Suppressor macrophage treated with lipopolysaccharide for 1 hour (primary cell): ENCODE data around the gene CTF1.
A peak's percentile ranks its signal among the peaks of the same experiment; 100 is the strongest.

Experiments used
- DNase-seq, 3 donors: peaks; one replicate each; pipeline ENCODE4 v3.0.0-alpha.2; 2020 to 2022

CTF1 gene

GRCh38 chr16:30910427-30911029, 14.1 kb downstream of the CTF1 start:
- DNase-seq = no peak

DNA sequence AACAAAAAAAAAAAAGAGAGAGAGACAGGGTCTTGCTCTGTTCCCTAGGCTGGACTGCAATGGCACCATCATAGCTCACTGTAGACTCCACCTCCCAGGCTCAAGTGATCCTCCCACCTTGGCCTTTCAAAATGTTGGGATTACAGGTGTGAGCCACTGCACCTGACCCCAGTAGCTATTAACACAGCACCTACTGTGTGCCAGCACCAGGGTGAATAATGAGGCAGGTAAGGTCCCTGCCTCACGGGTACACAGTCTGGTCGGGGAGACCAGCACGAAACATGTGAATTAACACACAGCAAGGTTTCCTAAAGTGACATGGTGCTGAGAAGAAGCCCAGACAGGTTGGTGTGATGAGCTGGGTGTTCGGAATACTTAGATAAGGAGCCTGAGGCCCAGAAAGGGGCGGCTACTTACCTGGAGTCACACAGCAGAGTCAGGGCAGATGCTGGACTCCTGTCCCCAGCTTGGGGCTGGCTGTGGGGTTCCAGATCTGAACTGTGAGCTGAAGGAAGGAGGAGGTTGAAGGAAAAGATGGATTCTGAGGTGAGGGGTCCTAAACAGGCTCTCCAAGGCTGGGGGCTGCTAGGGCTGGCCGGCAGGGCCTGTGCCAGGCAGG, 16.5 kb downstream of the CTF1 start:
- DNase-seq = no peak

- DNase-seq = no peak
Observed at GRCh38 chr16:30914830-30915229, 18.4 kb downstream of the CTF1 start.

DNA sequence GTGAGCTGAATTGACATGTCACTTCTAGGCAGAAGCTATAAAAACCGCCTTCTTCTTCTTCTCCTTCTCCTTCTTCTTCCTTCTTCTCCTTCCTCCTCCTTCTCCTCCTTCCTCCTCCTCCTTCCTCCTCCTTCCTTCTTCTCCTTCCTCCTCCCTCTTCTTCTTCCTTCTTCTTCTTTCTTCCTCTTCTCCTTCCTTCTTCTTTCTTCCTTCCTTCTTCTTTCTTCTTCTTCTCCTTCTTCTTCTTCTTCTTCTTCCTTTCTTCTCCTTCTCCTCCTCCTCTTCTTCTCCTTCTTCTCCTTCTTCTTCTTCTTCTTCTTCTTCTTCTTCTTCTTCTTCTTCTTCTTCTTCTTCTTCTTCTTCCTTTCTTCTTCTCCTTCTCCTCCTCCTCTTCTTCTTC, 22.2 kb downstream of the CTF1 start:
- no peak for DNase-seq

- no peak for DNase-seq
Observed at GRCh38 chr16:30920891-30921290, 24.5 kb downstream of the CTF1 start.

DNA sequence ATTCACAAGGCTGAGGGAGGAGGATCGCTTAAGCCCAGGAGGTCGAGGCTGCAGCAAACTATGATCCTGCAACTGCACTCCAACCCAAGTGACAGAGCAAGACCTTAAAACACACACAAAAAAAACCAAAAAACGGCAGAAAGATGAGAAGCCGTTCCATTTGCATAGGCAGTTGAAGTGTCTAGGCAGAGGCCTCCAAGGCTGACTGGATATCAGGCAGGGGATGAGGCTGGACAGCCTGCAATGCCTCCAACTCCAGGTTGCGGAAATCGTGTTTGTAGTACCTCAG, 25.0 kb downstream of the CTF1 start:
- no peak for DNase-seq

DNA sequence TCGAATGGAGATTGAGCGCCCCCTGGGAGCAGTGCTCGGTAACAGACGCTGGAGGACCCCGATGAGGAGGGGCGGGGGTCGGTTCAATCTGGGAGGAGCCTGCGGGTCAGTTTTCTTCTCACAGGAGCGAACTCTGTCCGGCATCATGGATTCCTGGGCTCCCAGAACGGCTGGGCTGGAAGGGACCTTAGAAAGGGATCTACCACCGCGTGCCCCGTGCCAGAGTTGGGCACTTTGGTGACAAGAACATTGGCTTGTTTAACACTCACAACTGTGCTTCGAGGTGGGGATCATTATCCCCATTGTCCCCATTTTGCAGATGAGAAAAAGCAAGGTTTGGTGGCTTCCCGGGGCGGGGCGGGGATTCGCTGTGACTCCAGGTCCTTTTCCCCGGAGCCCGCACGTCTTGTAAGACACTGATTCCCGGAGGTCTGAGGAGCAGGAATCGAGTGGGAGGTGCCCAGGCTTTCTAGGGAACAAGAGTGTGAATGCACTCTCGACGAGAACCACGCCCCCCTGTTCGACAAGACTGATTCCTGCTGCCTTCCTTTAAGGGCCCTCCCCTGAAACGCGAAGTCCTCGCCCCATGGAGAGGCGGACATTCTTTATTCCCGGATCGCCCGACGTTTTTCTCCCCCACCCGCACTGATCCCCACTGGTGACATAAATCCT, 25.5 kb downstream of the CTF1 start:
- peak; percentile 89 to 91 (median 90) for DNase-seq

DNA sequence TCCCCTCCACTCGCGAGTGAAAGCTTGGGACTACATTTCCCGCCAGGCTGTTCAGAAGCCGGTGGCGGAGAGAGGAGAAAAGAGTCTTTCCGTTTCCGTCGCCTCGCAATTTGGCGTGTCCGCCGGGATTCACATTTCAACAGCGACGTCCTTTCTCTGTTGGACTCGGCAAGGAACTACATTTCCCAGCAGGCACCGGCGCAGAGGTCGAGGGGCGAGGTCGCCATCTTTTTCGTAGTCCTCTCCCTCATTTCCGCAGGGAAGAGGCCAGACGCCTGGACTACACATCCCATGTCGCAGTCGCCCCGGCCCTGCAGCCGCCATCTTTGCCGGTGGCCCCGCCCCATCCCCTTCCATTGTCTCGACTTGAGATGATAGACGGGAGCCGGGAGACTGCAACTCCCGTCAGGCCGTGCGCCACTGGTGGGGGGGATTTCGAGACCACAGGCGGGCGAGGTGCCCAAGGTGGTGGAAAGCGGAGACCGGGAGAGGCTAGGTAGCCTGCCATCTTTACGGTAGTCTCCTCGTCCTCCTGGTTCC, 26.1 kb downstream of the CTF1 start:
- peak; percentile 99 to 100 (median 99) for DNase-seq

DNA sequence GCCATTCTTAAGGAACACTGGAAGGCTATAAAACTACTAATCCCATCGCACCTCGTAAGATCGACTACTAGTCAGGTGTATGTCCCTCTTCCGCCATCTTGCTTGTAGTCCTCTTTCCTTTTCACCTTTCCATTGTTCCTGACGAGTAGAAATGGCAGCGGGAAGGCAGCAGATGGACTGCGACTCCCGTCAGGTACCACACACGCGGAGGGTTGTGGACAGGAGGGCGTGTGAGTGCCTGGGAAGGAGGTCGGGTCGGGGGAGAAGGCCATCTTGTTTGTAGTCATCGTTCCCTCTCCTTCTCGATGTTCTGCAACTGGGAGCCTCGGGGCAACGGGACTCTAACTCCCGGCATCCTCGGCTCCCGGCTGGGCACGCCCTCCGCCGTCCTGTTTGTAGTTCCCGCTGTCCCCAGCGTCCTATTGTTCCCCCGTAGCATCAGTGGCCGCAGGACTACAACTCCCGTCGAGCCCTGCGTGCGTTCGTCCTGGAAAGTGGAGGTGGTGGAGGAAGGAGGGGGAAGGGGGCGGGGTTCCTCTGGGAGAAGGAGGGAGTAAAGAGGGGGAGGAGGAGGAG, 26.6 kb downstream of the CTF1 start:
- peak; percentile 99 to 100 (median 99) for DNase-seq

- DNase-seq = no peak
Observed at GRCh38 chr16:30923554-30924075, 27.2 kb downstream of the CTF1 start, which contains the start of gene FBXL19. Gene FBXL19 (plus strand): TSS chr16:30923572. CDS start chr16:30925755, 2,183 bp downstream.

GRCh38 chr16:30924076-30924912, 27.9 kb downstream of the CTF1 start:
- DNase-seq = peak; percentile 63 to 82 (median 66)

GRCh38 chr16:30924913-30925631, 28.7 kb downstream of the CTF1 start:
- DNase-seq = no peak

GRCh38 chr16:30925632-30925987, 29.2 kb downstream of the CTF1 start:
- no peak for DNase-seq

DNA sequence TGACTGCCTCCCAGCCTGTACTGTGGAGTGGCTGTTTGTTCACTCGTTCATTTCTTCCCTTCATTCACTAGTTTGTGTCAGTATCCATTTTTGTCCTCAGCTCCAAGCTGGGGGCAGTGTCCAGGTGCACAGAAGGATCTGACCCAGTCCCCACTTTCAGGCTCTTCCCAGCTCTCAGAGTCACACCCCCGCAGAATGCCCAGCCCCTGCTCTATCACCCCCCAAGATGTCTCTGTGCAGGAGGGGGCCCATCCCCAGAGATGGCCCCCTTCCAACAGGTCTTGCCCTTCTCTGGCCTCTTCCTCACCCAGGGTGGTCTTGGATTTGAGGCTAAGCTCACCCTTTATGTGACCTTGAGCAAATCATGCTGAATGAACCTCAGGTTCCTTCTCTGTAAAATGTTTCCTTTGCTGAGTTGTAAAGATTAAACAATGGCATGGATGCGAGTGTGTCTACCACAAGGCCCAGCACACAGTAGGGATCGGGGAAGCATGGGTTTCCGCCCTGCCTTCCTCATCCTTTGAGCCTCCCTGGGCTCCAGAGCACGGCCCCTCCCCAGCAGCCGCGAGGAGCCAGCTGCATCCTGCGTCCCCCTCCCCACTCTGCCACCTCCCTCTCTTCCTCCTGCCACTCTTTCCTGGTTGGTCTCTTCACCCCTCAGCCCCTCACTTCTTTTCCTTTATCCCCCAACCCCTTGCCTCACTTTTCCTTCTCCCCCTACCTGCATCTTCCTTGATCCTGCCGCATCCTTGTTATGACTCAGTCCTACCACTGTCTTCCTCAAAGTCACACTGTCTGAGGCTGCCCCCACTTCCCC, 29.8 kb downstream of the CTF1 start:
- DNase-seq = no peak

DNA sequence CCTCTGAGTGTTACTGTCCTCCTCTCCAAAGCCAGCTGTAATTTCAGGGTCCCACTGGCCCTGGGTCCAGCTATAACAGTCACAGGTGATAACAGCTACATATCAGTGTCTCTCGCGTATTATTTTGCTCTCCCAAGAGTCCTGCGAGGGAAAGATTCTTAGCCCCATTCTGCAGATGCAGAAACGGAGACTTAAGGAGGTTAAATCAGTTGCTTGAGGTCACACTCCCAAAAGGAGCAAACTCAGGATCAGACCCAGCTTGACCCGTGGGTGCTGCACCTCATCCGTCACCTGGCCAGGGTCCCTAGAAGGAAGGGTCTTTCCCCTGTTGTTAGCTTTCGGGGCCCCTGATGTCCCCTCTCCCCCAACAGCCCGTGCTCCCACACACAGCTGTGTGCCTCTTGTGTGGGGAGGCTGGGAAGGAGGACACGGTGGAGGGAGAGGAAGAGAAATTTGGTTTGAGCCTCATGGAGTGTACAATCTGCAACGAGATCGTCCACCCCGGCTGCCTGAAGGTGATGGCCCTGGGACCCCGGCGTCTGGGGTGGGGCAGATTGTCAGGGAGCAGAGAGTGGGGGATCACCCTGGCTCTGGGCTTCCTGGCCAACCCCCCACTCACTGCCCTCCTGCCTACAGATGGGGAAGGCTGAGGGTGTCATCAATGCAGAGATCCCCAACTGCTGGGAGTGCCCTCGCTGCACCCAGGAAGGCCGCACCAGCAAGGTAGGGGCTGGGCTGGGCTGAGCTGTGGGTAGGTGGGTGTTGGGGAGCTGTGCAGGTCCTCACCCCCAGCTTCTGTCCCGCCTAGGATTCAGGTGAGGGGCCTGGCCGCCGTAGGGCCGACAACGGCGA, 30.7 kb downstream of the CTF1 start:
- DNase-seq = no peak

DNA sequence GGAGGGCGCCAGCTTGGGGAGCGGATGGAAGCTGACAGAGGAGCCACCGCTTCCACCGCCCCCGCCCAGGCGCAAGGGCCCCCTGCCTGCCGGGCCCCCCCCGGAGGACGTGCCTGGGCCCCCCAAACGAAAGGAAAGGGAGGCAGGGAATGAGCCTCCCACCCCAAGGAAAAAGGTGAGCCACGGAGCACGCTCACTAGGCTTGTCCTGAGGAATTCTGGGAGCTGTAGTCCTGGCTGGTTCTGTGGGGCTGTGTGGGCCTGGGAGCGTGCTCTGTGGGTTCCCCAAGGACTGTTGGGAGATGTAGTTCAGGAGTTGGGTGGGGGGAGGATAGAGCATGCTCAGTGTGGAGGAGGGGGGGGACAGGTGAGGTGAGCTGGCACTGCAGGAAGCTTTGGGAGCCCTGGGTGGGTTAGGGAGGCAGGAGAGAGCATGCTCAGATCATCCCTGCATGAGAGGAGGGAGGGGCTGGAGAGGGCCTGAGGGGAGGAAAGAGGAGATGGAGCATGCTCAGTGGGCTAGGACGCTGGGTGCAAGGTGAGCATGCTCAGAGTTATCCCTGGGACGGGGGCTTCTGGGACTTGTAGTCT, 31.5 kb downstream of the CTF1 start:
- DNase-seq = peak; percentile 49 to 59 (median 55)

- DNase-seq = no peak
Observed at GRCh38 chr16:30928390-30928789, 32.0 kb downstream of the CTF1 start.

- no peak for DNase-seq
Observed at GRCh38 chr16:30929167-30929566, 32.8 kb downstream of the CTF1 start.

DNA sequence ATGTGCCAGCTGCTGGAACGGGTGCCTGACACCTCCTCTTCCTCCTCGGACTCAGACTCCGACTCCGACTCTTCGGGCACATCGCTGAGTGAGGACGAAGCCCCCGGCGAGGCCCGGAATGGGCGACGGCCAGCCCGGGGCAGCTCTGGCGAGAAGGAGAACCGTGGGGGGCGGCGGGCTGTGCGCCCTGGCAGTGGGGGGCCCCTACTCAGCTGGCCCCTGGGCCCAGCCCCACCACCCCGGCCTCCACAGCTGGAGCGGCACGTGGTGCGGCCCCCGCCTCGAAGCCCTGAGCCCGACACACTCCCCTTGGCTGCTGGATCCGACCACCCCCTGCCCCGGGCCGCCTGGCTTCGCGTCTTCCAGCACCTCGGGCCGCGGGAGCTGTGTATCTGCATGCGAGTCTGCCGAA, 33.8 kb downstream of the CTF1 start:
- DNase-seq = no peak
